GM21515 (cell line): ENCODE results near the gene MXRA8.
"Not testable (repeated sequence)": the region's sequence is repeated elsewhere in the genome, so short reads cannot be mapped to it uniquely, and the experiment has no call there.

Experiments
- ATAC-seq: cut with Tn5 transposase; IDR thresholded peaks from one replicate; pipeline ENCODE4 v1.9.1; 2021; ENCODE audit not compliant: unreplicated experiment

Gene MXRA8, protein sequence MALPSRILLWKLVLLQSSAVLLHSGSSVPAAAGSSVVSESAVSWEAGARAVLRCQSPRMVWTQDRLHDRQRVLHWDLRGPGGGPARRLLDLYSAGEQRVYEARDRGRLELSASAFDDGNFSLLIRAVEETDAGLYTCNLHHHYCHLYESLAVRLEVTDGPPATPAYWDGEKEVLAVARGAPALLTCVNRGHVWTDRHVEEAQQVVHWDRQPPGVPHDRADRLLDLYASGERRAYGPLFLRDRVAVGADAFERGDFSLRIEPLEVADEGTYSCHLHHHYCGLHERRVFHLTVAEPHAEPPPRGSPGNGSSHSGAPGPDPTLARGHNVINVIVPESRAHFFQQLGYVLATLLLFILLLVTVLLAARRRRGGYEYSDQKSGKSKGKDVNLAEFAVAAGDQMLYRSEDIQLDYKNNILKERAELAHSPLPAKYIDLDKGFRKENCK

DNA sequence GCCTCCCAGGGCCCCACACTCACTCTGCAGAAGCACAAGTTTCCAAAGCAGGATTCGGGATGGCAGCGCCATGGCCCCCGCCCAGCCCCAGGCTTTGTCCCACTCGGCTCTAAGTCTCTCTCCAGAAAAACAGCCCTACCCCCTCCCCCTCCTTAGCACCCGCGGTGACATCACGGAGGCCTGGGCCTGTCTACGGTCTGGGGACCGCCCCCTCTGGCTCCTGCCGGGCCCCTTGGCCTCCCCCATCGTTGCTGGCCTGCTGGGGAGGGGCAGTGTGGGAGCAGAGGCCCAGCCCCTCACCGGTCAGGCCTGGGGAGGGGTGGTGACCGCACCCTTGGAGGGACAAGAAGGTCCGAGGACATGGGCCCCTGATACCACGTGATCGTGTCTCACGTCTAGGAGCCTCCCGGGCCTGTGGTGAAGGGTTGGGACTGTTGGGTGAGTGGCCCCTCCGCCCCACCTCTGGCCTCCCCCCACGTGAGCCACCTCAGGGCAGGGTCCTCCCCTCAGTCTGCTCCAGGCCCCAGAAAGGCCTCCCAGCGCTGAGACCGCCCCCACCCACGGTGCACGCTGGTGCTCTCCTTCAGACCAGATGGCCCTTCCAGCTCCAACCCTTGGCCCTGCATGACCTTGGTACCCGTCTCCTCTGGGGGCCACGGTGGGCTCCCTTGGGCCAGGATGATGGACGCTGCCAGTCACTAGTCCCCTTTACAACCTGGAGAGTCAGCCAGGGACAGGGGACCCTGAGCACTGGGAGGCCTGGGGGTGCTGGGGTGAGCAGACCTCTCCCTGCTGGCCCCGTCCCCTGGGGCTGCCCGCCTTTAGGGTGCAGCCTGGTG, at the start of gene MXRA8:
Gene MXRA8 (minus strand): TSS at position 123 of the 839 bp plus-strand sequence. CDS start 51 bp downstream, at position 72.
- ATAC-seq, result no peak

DNA sequence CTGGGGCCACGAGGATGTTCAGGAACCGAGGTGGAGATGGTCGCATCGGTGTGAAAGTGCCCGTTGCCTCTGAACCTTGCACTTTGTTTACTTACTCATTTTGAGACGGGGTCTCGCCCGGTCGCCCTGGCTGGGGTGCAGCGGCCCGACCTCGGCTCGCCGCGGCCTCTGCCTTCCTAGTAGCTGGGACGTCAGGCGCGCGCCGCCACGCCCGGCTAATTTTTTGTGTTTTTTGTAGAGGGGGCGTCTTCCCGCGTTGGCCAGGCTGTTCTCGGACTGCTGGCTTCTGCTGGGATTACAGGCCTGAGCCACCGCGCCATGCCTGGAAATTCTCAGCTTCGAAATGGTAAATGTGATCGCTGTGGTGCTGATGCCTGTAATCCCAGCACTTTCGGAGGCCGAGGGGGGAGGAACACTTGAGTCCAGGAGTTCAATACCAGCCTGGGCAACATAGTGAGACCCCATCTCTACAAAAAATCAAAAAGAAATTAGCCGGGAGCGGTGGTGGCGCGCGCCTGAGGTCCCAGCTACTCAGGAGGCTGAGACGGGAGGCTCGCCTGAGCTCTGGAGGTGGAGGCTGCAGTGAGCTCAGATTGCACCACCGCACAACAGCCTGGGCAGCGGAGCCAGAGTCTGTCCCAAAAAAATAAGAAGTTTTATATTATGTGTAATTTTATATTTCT, 49.4 kb upstream of the MXRA8 start:
- peak; percentile 26 for ATAC-seq

DNA sequence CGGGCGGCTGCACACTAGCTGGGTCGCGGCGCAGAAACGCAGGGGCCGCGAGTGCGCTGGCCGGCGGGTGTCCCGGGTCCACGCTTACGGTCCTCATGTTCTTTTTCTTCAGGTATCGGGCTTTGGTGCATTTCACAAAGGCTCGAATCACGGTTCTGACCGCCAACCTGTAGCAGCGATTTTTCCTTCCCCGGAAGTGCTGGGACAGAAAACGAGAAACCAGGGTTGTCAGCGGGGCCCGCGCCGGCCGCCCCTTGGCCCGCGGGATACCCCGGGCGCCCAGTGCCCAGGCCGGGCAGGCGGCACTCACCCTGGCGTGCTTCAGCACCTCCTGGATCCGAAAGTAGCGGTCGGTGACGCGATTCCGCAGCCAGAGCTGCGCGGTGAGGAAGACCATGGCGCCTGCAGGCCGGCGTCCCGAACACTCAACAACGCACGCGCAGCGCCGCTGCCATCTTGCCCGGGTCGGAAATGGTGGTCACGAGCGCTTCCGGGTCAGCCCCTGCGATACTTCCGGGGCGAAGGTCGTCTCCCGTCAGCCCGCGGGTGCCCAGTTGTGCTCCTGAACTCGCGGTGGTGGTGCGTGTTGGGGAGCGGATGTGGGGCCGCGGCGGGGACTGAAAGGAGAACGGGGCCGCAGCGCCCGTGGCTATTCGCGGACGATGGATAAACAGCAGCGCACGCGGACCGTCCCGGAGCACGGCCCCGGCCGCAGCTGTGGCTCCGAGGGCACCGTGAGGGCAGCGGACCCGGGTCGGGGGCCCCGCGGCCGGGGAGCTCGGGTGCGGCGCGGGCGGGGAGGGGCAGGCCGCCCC, 48.7 kb upstream of the MXRA8 start, which contains the start of gene MRPL20:
Gene MRPL20 (minus strand): TSS at position 473 of the 815 bp plus-strand sequence. CDS start 76 bp downstream, at position 397.
- peak; percentile 86 for ATAC-seq

DNA sequence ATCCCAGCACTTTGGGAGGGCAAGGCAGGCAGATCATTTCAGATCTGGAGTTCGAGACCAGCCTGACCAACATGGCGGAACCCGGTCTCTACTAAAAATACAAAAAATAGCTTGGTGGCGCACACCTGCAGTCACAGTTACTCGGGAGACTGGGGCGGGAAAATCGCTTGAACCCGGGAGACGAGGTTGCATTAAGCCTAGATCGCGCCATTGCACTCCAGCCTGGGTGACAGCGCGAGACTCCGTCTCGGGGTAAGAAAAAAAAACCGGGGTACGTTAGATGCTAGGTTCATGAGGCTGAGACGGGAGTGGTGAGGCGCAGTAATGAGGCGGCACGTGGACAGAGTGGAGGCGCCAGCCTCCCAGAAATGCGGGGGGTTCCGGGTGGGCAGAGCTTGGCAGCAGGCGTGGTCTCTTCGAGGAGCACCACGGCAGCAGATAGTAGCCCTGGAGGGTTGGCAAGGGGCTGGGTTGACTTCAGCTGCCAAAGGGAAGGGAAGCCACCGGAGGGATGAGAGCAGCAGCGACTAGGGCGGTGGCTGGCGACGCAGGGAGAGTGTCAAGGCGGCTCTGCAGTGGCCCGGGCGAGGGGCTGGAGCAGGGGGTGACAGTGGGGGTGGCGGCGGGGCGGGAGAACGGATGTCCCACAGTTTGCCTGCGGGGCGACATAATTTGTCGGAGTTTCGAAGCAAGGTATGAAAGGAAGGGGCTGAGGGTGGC, 47.9 kb upstream of the MXRA8 start:
- ATAC-seq, result no peak

DNA sequence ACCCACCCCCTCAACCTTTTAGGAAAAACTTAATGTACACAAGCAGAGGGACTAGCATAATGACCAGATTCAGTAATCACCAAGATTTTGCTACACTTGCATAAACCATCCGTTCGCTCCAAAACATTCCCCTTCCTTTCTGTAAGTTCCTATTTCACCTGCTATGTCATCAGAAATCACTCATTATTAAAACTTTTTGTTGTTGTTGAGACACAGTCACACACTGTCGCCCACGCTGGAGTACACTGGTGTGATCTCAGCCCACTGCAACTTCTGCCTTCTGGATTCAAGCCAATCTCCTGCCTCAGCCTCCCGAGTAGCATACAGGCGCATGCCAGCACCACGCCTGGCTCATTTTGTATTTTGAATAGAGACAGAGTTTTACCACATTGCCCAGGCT, 45.3 kb upstream of the MXRA8 start:
- ATAC-seq, result no peak

DNA sequence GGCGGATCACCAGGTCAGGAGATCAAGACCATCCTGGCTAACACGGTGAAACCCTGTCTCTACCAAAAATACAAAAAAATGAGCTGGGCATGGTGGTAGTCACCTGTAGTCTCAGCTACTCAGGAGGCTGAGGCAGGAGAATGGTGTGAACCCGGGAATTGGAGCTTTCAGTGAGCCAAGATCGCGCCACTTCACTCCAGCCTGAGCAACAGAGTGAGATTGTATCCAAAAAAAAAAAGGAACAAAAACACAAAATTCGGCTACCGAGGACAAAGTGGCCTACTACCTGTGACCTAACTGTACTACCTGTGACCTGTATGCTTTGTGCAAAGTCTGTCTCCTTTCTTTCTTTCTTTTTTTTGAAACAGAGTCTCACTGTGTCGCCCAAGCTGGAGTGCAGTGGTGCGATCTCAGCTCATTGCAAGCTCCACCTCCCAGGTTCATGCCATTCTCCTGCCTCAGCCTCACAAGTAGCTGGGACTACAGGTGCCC, 44.6 kb upstream of the MXRA8 start:
- not testable (repeated sequence) for ATAC-seq

DNA sequence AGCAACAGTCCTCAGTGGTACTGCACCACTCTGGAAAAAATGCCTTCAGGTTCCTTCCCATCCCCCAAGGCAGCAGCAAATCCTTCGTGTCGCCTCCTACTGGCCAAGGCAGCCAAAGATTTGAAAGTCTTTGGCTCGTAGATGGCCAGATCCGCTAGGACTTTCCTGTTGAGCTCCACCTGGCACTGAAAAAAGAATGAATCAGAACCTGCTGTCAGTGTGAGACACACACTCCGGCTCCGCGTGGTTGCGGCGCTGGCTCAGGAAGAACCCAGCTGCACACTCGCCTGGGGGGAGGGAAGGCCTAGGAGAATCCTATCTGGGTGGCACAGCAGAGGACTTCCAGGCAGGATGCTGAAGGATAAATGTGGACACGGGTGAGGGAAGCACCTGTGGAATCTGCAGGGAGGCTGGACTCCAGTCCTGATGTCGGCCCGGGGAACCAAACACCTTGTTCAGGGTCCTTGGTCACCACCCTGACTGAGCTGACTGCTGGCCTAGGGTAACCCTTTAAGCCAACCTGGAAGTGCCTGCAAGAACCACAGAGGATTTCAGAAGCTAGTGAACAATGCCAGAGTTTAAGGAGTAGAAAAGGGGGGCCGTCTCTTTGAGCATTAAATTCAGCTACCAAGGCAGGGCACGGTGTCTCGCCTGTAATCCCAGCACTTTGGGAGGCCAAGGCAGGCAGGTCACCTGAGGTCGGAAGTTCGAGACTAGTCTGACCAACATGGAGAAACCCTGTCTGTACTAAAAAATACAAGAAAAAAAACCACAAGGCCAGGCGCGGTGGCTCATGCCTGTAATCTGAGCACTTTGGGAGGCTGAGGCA, 43.9 kb upstream of the MXRA8 start:
- no peak for ATAC-seq

DNA sequence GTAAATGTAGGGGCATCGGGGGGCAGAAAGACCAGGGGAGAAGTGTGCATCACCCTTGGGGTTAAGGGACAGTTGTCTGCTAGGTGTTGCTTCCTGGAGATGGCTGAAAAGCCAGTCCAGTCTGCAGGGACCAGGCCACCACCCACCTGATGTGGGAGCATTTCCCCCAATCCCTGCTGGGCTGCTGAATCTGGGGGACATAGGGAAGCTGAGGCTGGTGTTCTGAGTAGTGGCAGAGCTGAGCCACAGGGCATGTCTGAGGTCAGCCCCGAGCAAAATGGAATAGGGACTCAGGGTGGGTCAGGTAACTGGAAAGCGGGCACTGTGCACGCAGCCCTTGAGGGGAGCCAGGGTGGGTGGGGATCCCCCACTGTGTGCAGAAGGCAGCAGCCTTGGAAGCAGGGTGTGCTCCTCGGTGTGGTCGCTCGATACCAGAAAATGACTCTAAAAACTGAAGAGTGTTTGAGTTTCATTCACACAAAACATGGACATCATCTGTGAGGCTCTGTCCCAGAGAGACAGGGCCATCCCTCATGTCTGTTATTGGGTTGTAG, 43.2 kb upstream of the MXRA8 start:
- no peak for ATAC-seq

DNA sequence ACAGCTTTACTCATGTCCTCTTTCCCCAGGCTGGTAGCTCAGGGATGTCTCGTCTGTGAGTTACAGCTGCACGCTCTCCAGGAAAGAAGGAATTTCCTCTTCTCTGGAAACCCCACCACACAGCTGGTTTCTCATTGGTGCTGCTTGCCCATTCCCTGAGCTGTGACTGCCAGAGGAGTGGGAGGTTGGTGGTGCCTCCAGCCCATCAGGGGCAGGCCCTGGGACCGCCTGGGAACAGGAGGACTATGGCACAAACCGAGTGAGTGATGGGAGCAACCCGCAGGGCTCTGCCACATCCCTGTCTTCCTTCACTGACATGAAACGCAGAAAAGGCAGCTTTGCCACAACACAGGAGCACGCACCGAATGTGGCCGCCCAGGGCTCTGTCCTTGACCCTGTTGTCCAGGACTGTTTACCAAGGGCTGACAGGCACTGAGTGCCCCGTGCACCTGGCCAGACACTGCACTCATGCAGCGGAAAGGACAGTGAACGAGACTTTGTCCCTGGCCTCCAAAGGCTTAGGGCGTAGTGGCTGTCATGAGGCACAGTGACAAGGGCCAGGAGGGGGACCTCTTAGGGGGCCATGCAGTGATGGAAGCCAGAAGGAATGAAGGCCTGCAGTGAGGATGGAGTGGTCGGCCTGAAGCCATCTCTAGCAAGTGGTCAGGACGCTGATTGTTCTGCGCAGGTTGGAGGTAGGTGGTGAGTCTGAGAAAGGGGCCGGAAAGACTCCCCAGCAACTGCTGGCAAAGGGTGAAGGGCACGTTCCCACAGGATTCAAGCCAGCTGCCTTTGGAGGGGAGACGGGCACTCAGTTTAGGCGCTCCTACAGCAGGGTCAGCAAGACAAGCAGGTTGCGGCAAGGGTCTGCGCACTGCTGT, 42.5 kb upstream of the MXRA8 start:
- no peak for ATAC-seq

DNA sequence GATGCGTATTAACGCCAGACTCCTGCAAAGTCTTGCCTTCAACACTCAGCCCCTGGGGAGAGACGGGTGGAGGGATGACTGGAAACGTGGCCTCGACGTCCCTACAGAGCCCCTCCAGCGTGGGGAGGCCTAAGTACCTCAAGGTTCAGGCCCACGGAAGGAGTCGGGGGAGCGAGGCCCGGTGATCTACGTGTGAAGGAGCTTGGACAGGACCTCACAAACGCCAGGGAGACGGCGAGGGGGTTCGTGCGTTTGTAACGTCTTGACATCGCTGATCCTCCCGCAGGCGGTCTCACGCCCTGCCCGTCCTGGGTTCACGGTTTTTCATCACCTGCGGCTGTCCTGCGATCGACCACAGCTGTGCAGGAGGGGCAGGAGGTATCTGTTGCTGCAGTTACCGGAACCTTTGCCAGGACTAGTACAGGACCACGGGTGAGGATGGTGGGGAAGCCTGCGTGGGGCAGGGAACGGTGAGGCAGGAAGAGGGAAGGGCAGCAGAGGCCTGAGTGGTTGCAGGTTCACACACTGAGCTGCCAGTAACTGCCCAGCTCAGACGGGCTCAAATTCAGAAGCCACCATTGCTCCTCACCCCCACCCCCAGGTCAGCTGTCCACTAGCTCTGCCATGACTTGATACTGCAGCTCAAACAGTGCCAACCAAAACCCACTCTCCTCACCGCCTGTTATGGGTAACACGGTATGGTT, 41.7 kb upstream of the MXRA8 start:
- ATAC-seq, result peak; percentile 8

DNA sequence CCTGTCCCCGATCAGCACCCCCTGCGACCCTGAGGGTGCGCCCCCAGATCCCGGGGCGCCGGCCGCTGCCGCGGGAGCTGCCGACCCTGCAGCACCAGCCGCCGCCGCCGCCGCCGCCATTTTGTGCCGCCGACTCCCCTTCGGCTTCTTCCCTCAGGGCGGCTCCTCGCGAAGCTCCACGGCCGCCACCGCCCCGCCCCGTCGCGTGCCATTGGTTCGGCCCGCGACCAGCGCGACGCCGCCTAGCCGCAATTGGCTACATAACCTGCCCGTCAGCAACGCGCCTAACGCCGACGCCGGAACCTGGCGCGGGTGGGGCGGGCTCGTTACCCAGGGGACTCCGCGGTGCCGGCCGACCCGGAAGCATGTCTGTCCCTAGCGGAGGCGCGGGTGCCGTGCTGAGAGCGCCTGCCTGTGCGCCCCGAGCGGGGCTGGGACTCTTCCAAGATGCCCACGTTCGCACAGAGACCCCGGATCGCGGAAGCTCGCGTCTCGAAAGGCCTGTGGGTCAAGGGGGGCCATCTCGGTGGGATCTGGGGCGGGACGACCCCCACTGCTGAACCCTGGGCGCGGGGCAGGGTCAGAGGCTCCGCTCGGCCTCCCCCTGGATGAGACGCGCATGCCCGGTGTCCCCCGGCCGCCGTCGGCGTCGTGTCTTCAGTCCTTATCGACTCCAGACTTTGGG, 41.0 kb upstream of the MXRA8 start, which contains the start of gene CCNL2:
Gene CCNL2 (minus strand): TSS at position 149 of the 685 bp plus-strand sequence. CDS start 29 bp downstream, at position 120.
- peak; percentile 85 for ATAC-seq

DNA sequence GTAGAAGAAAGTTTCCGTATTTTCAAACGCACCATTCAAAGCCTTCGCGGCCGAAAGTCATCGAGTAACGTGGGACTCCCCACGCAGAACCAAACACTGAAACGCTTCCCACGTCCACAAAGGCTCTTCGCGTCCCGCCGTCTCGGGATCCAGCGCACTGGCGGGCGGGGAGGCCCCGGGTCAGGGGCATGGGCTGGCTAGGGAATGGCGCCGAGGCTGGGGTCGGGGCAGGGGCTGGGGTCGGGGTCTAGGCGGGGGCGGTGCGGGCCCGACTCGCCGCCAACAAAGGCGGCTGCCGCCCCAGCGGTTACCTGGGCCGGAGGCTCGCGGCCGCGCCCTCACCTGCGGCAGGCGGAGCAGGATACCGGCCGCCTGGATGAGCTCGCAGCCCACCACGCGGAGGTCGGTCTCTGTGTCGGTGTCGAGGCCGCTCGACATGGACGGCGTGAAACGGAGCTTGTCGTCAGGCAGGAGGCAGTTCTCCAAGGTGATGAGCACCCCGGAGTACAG, 40.4 kb upstream of the MXRA8 start:
- ATAC-seq, result no peak

DNA sequence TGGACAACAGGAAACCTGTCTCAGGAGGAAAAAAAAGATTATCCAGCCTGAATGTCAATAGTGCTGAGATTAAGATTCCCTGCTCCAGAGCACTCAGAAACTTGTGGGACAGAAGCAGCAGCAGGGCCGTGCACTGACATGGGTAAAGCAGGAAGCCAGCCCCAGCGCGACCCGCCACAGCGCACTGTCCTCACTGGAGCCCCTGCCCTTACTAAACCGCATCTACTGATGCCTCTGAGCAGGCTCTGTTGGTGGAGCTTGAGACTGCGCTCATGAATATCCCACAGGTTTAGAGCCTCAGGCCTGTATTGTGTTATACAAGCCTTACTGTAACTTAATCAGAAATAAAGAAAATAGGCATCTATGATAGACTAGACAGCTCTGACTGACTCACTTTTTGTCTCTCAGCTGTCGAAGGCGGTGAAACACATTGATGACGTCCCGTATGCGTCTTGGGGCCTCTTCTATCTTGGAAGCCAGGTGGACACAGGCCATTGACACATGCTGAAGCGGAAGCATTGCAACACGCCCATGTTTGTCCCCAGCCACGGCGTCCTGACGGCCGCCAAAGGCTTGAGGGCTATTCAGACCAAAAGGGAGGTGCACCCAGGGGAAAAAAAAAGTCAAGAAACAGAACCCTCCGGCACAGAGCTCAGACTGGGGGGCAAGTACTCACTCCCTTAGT, 39.6 kb upstream of the MXRA8 start:
- no peak for ATAC-seq

DNA sequence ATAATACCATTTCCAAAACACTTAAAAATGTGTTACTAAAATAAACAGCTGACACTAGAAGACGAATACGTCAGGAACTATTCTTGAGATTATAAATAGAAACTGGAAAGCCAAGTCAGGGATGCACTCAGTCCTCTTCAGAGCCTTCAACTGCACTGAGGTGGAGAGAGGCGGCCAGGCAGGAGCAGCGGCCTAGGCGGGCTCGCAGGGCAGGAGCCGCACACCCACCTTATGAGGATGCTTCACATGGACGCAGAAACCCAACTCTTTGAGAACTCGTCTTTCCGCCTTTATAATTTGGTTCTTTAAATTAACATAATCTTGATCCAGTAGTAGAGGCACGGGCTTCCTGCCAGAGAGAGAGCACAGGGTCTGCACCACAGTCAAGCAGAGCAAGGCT, 36.8 kb upstream of the MXRA8 start:
- no peak for ATAC-seq

DNA sequence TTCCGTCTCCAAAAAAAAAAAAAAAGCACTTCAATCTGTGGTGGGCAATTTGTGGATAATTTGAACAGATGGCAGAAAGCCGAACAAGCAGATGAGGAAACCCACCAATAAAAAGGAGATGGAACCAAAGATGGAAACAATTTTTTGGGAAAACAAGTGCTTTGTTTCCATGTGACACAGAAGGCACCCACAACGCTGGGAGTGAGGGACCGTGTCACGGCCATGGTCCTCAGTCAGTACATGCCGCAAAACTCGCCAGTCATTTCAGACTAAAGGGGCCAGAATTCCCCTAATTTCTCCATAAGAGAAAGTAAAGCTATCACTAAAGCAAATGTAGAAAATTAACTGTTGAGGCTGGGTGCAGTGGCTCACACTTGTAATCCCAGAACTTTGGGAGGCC, 35.8 kb upstream of the MXRA8 start:
- no peak for ATAC-seq
